ENCODE data around the gene SLC45A1.

SLC45A1 gene

DNA sequence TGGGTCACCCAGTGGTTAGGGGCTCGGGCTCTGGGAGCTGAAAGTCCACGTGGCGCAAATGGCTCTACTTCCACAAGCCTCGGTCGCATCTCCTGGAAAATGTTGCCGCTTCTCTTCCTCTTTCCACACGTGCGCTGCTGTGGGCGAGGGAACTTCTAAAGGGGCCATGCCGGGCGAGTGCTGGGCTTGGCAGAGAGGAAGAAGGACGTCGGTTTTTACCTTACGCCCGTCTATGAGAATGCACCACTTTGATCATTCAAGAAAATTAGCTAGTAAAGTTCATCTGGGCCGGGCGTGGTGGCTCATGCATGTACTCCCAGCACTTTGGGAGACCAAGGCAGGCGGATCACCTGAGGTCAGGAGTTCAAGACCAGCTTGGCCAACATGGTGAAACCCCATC lies 10.4 kb downstream of the SLC45A1 start:
- H3K9ac ChIP-seq (ENCODE audit: low read length) = no peak overlapping the region

DNA sequence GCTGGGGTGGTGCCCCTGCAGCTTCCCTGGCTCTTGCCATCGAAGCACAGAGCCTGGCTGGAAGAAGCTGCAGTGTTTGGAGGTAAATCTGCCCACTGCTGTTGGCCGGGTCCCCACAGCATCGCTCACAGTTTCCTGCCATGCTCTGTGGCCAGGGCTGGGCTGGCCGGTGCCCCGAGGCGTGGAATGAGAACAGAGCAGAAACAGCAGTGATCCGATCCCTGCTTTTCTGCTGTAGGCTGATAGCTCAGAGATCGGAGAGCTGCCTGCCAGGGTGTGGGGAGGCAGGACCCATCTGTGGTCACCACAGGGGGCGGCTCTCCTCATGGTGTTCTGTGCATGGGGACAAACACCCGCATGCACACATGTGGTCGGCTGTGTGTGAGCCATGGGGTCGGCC lies 11.5 kb downstream of the SLC45A1 start:
- Histone ChIP-seq H3K27me3 (ENCODE audit: control insufficient read depth in 1 of 2, insufficient read depth in 2 of 2, low read length in 2 of 2) (no peaks in the 10 kb centered on the region), H3K9me3 (ENCODE audit: low read length) (no peaks in the 10 kb centered on the region), H3K36me3 (ENCODE audit: insufficient read depth, low read length) (peaks cover 9% of the 10 kb centered on the region), H3K4me3 (ENCODE audit: low read depth in 1 of 2, low read length in 2 of 2) (no peak overlapping the region), H3K27ac (ENCODE audit: low read depth, low read length) (no peak overlapping the region), H3K9ac (ENCODE audit: low read length) (no peak overlapping the region), H3K4me1 (ENCODE audit: insufficient read depth, low read length) (no peaks in the 10 kb centered on the region)

More for the DNA sequence above, 10.4 kb downstream of the SLC45A1 start:
- no peaks in the 10 kb centered on the region for H3K4me1 ChIP-seq (ENCODE audit: insufficient read depth, low read length)
- no peaks in the 10 kb centered on the region for H3K27me3 ChIP-seq (ENCODE audit: control insufficient read depth in 1 of 2, insufficient read depth in 2 of 2, low read length in 2 of 2)
- H3K36me3 ChIP-seq (ENCODE audit: insufficient read depth, low read length) = peaks cover 9% of the 10 kb centered on the region
- no peaks in the 10 kb centered on the region for H3K9me3 ChIP-seq (ENCODE audit: low read length)
- no peak overlapping the region for H3K27ac ChIP-seq (ENCODE audit: low read depth, low read length)
- H3K4me3 ChIP-seq (ENCODE audit: low read depth in 1 of 2, low read length in 2 of 2) = no peak overlapping the region

DNA sequence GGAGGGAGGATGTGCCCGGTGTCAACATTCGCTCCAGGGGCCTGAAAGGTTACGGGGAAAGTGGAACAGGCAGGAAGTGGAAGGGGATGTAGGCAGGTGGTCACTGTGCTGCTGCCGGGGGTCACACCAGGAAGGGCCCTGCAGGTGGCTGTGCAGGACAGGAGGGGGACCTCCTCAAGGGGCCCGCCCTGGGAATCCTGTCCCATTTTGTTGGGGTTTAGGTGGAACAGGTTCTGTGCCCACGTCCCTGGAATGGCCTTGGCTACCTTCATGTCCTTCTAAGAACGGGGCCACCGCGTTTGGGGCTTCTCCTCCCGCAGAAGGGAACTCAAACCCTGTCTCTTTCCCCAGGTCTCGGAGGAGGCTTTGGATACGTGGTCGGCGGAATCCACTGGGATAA lies 11.9 kb downstream of the SLC45A1 start:
- Histone ChIP-seq H3K4me1 (ENCODE audit: insufficient read depth, low read length) (no peaks in the 10 kb centered on the region), H3K9ac (ENCODE audit: low read length) (no peak overlapping the region), H3K4me3 (ENCODE audit: low read depth in 1 of 2, low read length in 2 of 2) (no peak overlapping the region), H3K27me3 (ENCODE audit: control insufficient read depth in 1 of 2, insufficient read depth in 2 of 2, low read length in 2 of 2) (no peaks in the 10 kb centered on the region), H3K36me3 (ENCODE audit: insufficient read depth, low read length) (peaks cover 9% of the 10 kb centered on the region), H3K9me3 (ENCODE audit: low read length) (no peaks in the 10 kb centered on the region), H3K27ac (ENCODE audit: low read depth, low read length) (no peak overlapping the region)

DNA sequence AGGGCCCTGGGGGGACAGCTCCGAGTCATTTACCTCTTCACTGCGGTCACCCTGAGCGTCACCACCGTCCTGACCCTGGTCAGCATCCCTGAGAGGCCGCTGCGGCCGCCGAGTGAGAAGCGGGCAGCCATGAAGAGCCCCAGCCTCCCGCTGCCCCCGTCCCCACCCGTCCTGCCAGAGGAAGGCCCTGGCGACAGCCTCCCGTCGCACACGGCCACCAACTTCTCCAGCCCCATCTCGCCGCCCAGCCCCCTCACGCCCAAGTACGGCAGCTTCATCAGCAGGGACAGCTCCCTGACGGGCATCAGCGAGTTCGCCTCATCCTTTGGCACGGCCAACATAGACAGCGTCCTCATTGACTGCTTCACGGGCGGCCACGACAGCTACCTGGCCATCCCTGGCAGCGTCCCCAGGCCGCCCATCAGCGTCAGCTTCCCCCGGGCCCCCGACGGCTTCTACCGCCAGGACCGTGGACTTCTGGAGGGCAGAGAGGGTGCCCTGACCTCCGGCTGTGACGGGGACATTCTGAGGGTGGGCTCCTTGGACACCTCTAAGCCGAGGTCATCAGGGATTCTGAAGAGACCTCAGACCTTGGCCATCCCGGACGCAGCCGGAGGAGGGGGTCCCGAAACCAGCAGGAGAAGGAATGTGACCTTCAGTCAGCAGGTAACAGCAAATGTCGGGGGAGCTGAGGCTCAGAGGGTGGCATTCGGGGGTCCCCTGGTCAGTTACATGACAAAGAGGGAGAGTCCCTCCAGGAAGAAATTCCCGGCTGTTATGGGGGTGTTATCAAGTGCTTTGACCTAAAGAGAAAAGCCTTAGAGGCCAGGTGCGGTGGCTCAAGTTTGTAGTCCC lies 12.6 kb downstream of the SLC45A1 start:
- Histone ChIP-seq H3K9ac (ENCODE audit: low read length) (no peak overlapping the region), H3K4me3 (ENCODE audit: low read depth in 1 of 2, low read length in 2 of 2) (no peak overlapping the region), H3K36me3 (ENCODE audit: insufficient read depth, low read length) (peaks cover 9% of the 10 kb centered on the region), H3K9me3 (ENCODE audit: low read length) (no peaks in the 10 kb centered on the region), H3K27ac (ENCODE audit: low read depth, low read length) (no peak overlapping the region), H3K27me3 (ENCODE audit: control insufficient read depth in 1 of 2, insufficient read depth in 2 of 2, low read length in 2 of 2) (no peaks in the 10 kb centered on the region), H3K4me1 (ENCODE audit: insufficient read depth, low read length) (no peaks in the 10 kb centered on the region)

DNA sequence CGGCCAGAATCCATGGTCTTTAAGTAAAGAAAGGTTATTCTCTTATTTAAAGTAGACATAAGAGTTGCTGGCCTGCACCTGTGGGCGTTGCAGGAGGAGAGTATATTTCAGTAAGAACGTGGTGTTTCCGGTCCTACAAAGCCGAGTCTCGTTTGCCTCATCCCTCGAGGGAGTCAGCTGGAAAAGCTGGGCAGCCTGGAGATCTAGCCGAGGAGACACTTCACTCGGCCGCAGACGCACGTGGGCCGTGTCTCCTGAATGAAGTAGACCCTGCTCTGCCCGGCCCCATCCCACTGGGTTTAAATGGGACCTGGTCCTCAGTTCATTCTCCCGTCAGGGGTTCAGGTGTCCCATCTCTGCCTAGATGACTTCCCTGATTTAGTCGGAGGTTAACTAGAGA lies 14.9 kb downstream of the SLC45A1 start:
- Histone ChIP-seq H3K9me3 (ENCODE audit: low read length) (no peaks in the 10 kb centered on the region), H3K4me1 (ENCODE audit: insufficient read depth, low read length) (no peaks in the 10 kb centered on the region), H3K27ac (ENCODE audit: low read depth, low read length) (no peak overlapping the region), H3K27me3 (ENCODE audit: control insufficient read depth in 1 of 2, insufficient read depth in 2 of 2, low read length in 2 of 2) (no peaks in the 10 kb centered on the region), H3K4me3 (ENCODE audit: low read depth in 1 of 2, low read length in 2 of 2) (no peak overlapping the region), H3K36me3 (ENCODE audit: insufficient read depth, low read length) (no peaks in the 10 kb centered on the region), H3K9ac (ENCODE audit: low read length) (no peak overlapping the region)

DNA sequence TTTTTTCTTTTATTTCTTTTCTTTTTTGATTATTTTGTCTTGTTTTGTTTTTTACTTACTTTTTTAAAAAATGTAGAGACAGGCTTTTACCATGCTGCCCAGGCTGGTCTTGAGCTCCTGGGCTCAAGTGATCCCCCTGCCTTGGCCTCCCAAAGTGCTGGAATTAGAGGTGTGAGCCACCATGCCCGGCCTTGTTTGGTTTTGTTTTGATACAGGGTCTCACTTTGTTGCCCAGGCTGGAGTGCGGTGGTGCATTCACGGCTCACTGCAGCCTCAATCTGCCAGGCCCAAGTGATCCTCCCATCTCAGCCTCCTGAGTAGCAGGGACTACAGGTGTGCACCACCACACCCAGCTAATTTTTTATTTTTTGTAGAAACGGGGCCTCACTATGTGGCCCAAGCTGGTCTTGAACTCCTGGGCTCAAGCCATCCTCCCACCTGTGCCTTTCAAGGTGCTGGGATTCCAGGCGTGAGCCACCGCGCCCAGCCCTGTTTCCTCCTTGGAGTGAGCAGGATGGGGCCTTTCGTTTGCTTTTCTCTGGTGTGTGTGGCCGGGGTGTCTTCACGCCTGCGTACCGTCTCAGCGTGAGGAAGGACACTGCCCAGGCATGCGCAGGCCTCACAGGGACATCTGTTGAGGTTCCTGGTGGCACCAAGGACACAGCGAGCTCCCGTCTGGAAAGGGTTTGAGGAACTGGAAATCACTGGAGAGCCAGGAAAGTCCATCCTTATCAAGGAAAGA lies 15.5 kb downstream of the SLC45A1 start:
- no peaks in the 10 kb centered on the region for H3K4me1 ChIP-seq (ENCODE audit: insufficient read depth, low read length)

DNA sequence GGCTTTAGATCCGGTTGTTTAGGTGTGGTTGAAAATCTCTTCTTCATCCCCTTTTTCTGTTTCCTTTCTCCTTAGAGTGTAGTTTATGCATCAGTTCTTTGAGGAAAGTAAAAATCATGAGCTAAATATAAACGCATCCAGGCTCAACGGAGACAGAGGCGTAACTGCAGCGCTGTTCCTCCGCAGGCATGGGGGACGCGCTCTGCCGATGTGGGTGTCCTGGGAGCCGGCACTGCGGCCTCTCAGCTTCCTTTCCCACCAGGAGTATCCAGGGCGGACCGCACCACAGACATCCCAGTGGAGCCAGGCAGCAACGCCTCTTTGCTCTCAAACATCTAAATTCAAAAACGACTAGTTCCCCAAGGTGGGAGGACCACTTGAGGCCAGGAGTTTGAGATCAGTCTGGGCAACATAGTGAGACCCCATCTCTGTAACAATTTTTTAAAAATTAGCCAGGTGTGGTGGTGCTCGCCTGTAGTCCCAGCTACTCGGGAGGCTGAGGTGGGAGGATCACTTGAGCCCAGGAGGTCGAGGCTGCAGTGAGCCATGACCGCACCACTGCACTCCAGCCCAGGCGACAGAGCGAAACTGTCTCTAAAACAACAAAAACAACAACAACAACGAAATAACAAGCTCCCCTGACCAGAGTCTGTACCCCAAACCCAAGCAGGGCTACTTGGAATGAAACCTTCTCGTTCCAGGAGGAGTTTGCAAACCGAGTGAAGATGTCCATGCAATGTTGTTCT lies 16.4 kb downstream of the SLC45A1 start:
- no peak overlapping the region for H3K4me3 ChIP-seq (ENCODE audit: low read depth in 1 of 2, low read length in 2 of 2)
- H3K4me1 ChIP-seq (ENCODE audit: insufficient read depth, low read length) = no peaks in the 10 kb centered on the region
- H3K27ac ChIP-seq (ENCODE audit: low read depth, low read length) = no peak overlapping the region
- H3K27me3 ChIP-seq (ENCODE audit: control insufficient read depth in 1 of 2, insufficient read depth in 2 of 2, low read length in 2 of 2) = no peaks in the 10 kb centered on the region
- H3K9ac ChIP-seq (ENCODE audit: low read length) = no peak overlapping the region
- H3K9me3 ChIP-seq (ENCODE audit: low read length) = no peaks in the 10 kb centered on the region
- no peaks in the 10 kb centered on the region for H3K36me3 ChIP-seq (ENCODE audit: insufficient read depth, low read length)

More for the DNA sequence above, 15.5 kb downstream of the SLC45A1 start:
- no peak overlapping the region for H3K4me3 ChIP-seq (ENCODE audit: low read depth in 1 of 2, low read length in 2 of 2)
- no peak overlapping the region for H3K27ac ChIP-seq (ENCODE audit: low read depth, low read length)
- H3K9me3 ChIP-seq (ENCODE audit: low read length) = no peaks in the 10 kb centered on the region
- no peaks in the 10 kb centered on the region for H3K36me3 ChIP-seq (ENCODE audit: insufficient read depth, low read length)
- H3K9ac ChIP-seq (ENCODE audit: low read length) = no peak overlapping the region
- no peaks in the 10 kb centered on the region for H3K27me3 ChIP-seq (ENCODE audit: control insufficient read depth in 1 of 2, insufficient read depth in 2 of 2, low read length in 2 of 2)

DNA sequence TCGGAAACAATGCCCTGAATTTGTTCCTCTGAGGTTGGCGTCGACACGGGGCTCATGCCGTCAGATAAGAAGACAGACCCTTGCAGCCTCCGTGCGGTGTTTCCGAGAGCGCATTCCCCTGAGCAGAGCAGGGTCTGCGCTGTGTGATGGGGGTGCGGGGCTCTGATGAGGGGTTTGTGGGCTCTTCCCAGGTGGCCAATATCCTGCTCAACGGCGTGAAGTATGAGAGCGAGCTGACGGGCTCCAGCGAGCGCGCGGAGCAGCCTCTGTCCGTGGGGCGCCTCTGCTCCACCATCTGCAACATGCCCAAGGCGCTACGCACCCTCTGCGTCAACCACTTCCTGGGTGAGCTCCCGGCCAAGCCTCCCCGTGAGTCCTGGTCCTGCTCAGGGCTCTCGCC lies 17.3 kb downstream of the SLC45A1 start:
- no peaks in the 10 kb centered on the region for H3K4me1 ChIP-seq (ENCODE audit: insufficient read depth, low read length)
- no peak overlapping the region for H3K27ac ChIP-seq (ENCODE audit: low read depth, low read length)

DNA sequence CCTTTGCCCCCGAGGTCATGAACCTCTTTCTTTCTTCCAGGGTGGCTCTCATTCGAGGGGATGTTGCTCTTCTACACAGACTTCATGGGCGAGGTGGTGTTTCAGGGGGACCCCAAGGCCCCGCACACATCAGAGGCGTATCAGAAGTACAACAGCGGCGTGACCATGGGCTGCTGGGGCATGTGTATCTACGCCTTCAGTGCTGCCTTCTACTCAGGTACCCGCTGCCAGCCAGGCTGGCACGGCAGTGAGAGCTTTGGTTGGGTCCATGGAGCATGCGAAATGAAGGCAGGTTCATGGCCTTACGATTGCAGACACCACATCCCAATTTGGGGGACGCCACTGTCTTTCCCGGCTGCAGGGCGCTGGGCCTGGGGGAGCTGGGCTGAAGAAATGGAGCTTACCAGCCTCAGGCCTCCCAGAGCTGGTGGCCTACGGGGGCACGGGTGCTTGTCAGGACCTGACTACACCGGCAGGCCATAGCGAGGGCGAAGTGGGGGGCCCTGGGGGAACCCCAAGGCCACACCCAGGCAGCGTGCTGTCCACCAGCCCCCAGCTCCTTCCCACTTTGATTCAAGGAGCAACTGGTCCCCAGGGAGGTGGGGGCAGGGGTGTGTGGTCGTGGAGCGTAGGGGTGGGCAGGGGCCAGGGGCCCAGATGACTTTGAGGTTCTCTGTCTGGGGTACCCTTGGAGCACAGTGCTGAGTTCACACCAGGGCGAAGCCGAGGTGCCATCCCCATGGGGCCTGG lies 20.0 kb downstream of the SLC45A1 start:
- Histone ChIP-seq H3K36me3 (ENCODE audit: insufficient read depth, low read length) (no peaks in the 10 kb centered on the region), H3K27ac (ENCODE audit: low read depth, low read length) (no peak overlapping the region), H3K9ac (ENCODE audit: low read length) (no peak overlapping the region), H3K9me3 (ENCODE audit: low read length) (no peaks in the 10 kb centered on the region), H3K27me3 (ENCODE audit: control insufficient read depth in 1 of 2, insufficient read depth in 2 of 2, low read length in 2 of 2) (no peaks in the 10 kb centered on the region), H3K4me1 (ENCODE audit: insufficient read depth, low read length) (peaks cover 2% of the 10 kb centered on the region), H3K4me3 (ENCODE audit: low read depth in 1 of 2, low read length in 2 of 2) (no peak overlapping the region)

More for the DNA sequence above, 17.3 kb downstream of the SLC45A1 start:
- Histone ChIP-seq H3K27me3 (ENCODE audit: control insufficient read depth in 1 of 2, insufficient read depth in 2 of 2, low read length in 2 of 2) (no peaks in the 10 kb centered on the region), H3K9me3 (ENCODE audit: low read length) (no peaks in the 10 kb centered on the region), H3K4me3 (ENCODE audit: low read depth in 1 of 2, low read length in 2 of 2) (no peak overlapping the region), H3K9ac (ENCODE audit: low read length) (no peak overlapping the region), H3K36me3 (ENCODE audit: insufficient read depth, low read length) (no peaks in the 10 kb centered on the region)

DNA sequence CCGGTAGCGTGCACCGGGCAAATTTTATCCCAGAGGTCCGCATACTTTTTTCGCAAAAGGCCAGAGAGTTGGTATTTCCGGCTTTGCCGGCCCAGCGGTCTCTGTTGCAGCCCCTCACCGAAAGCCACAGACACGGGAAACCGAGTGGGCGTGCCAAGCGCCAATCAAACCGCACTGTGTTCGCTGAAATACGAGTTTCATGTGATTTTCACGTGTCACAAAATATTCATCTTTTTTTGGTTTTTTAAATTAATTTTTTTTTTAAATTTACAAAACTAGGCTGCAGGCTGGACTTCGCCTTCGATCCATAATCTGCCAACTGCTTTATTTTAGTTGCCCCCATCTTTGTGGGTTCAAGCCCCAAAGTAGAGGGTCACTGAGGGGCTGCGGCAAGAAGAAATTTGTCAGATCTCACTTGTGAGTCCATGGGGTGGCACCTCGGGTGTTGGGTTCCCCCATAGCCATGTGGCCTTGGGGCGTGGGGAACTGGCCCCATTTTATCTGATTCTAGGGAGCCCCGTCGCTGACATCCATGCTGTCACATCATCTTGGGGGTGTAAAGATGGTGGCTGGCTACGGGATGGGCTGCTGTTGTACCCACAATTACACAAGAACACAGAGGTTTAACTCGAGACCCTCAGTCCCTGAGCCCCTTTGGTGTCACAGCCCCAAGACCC lies 20.8 kb downstream of the SLC45A1 start:
- no peaks in the 10 kb centered on the region for H3K9me3 ChIP-seq (ENCODE audit: low read length)
- H3K27me3 ChIP-seq (ENCODE audit: control insufficient read depth in 1 of 2, insufficient read depth in 2 of 2, low read length in 2 of 2) = no peaks in the 10 kb centered on the region
- H3K36me3 ChIP-seq (ENCODE audit: insufficient read depth, low read length) = no peaks in the 10 kb centered on the region
- H3K4me3 ChIP-seq (ENCODE audit: low read depth in 1 of 2, low read length in 2 of 2) = no peak overlapping the region
- no peak overlapping the region for H3K9ac ChIP-seq (ENCODE audit: low read length)
- no peak overlapping the region for H3K27ac ChIP-seq (ENCODE audit: low read depth, low read length)
- H3K4me1 ChIP-seq (ENCODE audit: insufficient read depth, low read length) = peaks cover 9% of the 10 kb centered on the region

Measured in muscle layer of colon (tissue), 2 donors.